ENCODE results near the gene SPATA33.
"Not testable (repeated sequence)": the region's sequence is repeated elsewhere in the genome, so short reads cannot be mapped to it uniquely, and the experiment has no call there.

SPATA33 gene

GRCh38 chr16:89670496-89671431, 13.1 kb downstream of the SPATA33 start:
- Histone ChIP-seq H3K4me2 (ENCODE audit: low read length, poor library complexity, severe bottlenecking) (no peak overlapping the region), H2AK5ac (ENCODE audit: low read length, severe bottlenecking) (no peak overlapping the region), H3K36me3 (ENCODE audit: control insufficient read depth in 1 of 2, insufficient read depth in 2 of 2, low read depth in 1 of 2, low read length in 2 of 2) (peaks cover 0 to 18% of the 10 kb centered on the region in 2 experiments), H4K91ac (ENCODE audit: low read length) (no peak overlapping the region), H3K9ac (ENCODE audit: low read length) (no peak overlapping the region), H3K23ac (ENCODE audit: low read length in 2 of 2) (no peak overlapping the region), H4K8ac (ENCODE audit: low read length) (peak overlapping the region; percentile 5), H2BK15ac (ENCODE audit: low read depth, poor library complexity, severe bottlenecking) (no peak overlapping the region), H2BK120ac (ENCODE audit: low read depth, low read length) (no peak overlapping the region), H3K4ac (ENCODE audit: low read depth in 1 of 2, low read length in 2 of 2) (no peak overlapping the region), H3K27ac (ENCODE audit: low read length, poor library complexity, severe bottlenecking) (no peak overlapping the region), H3K4me1 (ENCODE audit: control insufficient read depth, insufficient read depth, low read depth, low read length) (peaks cover 11% of the 10 kb centered on the region), H2AFZ (ENCODE audit: low read depth, low read length) (no peak overlapping the region), H3K27me3 (ENCODE audit: control insufficient read depth in 1 of 2, insufficient read depth in 1 of 2, low read length in 2 of 2) (no peaks in the 10 kb centered on the region), H3K18ac (ENCODE audit: low read depth in 1 of 2, low read length in 2 of 2) (no peak overlapping the region), H2BK12ac (ENCODE audit: low read length in 2 of 2) (no peak overlapping the region), H3K4me3 (ENCODE audit: insufficient read depth in 1 of 2, low read depth in 1 of 2, low read length in 2 of 2) (no peak overlapping the region), H3K79me1 (replicated peaks; ENCODE audit: low read length, poor library complexity, severe bottlenecking) (peaks cover 3% of the 10 kb centered on the region), H3K9me3 (ENCODE audit: control insufficient read depth, low read length) (no peaks in the 10 kb centered on the region), H3K14ac (ENCODE audit: low read length in 2 of 2) (peak overlapping the region in 1 of 2 experiments; percentile 36), H2BK5ac (ENCODE audit: low read depth, low read length, poor library complexity, severe bottlenecking) (no peak overlapping the region)
- DNase-seq, result peak; percentile 58
- WGBS, result 89% methylated on average over 7 of the region's 10 CpGs

- 100% methylated on average over 3 of the region's 4 CpGs for WGBS
Measured at GRCh38 chr16:89671565-89671964, 13.9 kb downstream of the SPATA33 start.

DNA sequence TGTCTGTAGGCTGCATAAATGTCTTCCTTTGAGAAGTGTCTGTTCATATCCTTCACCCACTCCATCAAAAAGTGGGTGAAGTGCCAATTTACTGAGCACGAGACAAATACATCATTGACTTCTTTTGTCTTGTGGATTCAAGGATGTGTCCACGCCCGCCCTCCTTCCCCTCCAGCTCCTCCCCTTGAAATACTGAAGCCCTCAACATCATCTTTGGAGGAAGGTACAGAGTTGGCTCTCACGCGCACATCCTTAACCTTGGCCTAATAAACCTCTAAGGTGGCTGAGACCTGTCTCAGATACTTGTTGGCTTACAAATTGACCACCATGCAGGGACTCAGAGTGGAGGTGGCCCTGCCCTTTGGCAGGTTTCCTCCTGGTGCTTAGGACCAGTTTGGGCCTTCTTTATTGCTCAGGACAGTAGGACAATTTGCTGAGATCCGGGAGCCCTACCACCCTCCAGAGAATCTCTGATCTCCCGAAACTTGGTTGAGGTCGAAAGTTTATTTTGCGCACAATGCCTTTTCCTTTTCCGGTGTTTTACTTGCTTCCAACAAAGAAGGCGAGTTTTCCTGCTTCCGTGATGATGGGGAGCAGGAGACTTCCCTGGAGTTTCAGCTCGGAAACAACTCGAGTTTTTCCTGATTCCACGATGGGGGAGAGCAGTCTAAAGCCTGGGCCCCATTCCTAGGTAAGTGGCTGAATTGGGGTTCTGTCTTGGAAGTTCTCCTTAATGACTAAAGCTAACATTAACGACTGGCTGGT, 14.7 kb downstream of the SPATA33 start:
- Histone ChIP-seq H4K8ac (ENCODE audit: low read length) (no peak overlapping the region), H3K9me3 (ENCODE audit: control insufficient read depth, low read length) (no peaks in the 10 kb centered on the region), H2AK5ac (ENCODE audit: low read length, severe bottlenecking) (no peak overlapping the region), H2BK12ac (ENCODE audit: low read length in 2 of 2) (no peak overlapping the region), H3K23ac (ENCODE audit: low read length in 2 of 2) (no peak overlapping the region), H3K4me3 (ENCODE audit: insufficient read depth in 1 of 2, low read depth in 1 of 2, low read length in 2 of 2) (no peak overlapping the region), H2BK120ac (ENCODE audit: low read depth, low read length) (no peak overlapping the region), H2AFZ (ENCODE audit: low read depth, low read length) (no peak overlapping the region), H4K91ac (ENCODE audit: low read length) (no peak overlapping the region), H3K27me3 (ENCODE audit: control insufficient read depth in 1 of 2, insufficient read depth in 1 of 2, low read length in 2 of 2) (no peaks in the 10 kb centered on the region), H3K79me1 (replicated peaks; ENCODE audit: low read length, poor library complexity, severe bottlenecking) (peaks cover 2% of the 10 kb centered on the region), H2BK15ac (ENCODE audit: low read depth, poor library complexity, severe bottlenecking) (no peak overlapping the region), H3K4me2 (ENCODE audit: low read length, poor library complexity, severe bottlenecking) (no peak overlapping the region), H3K9ac (ENCODE audit: low read length) (no peak overlapping the region), H3K27ac (ENCODE audit: low read length, poor library complexity, severe bottlenecking) (no peak overlapping the region), H3K18ac (ENCODE audit: low read depth in 1 of 2, low read length in 2 of 2) (no peak overlapping the region), H3K14ac (ENCODE audit: low read length in 2 of 2) (no peak overlapping the region), H3K4me1 (ENCODE audit: control insufficient read depth, insufficient read depth, low read depth, low read length) (peaks cover 11% of the 10 kb centered on the region), H3K36me3 (ENCODE audit: control insufficient read depth in 1 of 2, insufficient read depth in 2 of 2, low read depth in 1 of 2, low read length in 2 of 2) (peaks cover 0 to 18% of the 10 kb centered on the region in 2 experiments), H2BK5ac (ENCODE audit: low read depth, low read length, poor library complexity, severe bottlenecking) (no peak overlapping the region), H3K4ac (ENCODE audit: low read depth in 1 of 2, low read length in 2 of 2) (no peak overlapping the region)
- 93% methylated on average over 16 of the region's 16 CpGs for WGBS
- DNase-seq, result no peak

More at GRCh38 chr16:89671565-89671964, 13.9 kb downstream of the SPATA33 start:
- H3K23ac ChIP-seq (ENCODE audit: low read length in 2 of 2); H3K9ac ChIP-seq (ENCODE audit: low read length); H3K27me3 ChIP-seq (ENCODE audit: control insufficient read depth in 1 of 2, insufficient read depth in 1 of 2, low read length in 2 of 2); H2AK5ac ChIP-seq (ENCODE audit: low read length, severe bottlenecking); H2BK12ac ChIP-seq (ENCODE audit: low read length in 2 of 2); H3K18ac ChIP-seq (ENCODE audit: low read depth in 1 of 2, low read length in 2 of 2); H2BK15ac ChIP-seq (ENCODE audit: low read depth, poor library complexity, severe bottlenecking); H3K9me3 ChIP-seq (ENCODE audit: control insufficient read depth, low read length); DNase-seq; H3K4me3 ChIP-seq (ENCODE audit: insufficient read depth in 1 of 2, low read depth in 1 of 2, low read length in 2 of 2); H2BK5ac ChIP-seq (ENCODE audit: low read depth, low read length, poor library complexity, severe bottlenecking); H3K4ac ChIP-seq (ENCODE audit: low read depth in 1 of 2, low read length in 2 of 2); H2AFZ ChIP-seq (ENCODE audit: low read depth, low read length); H3K79me1 ChIP-seq (replicated peaks; ENCODE audit: low read length, poor library complexity, severe bottlenecking); H4K91ac ChIP-seq (ENCODE audit: low read length); H4K8ac ChIP-seq (ENCODE audit: low read length); H2BK120ac ChIP-seq (ENCODE audit: low read depth, low read length); H3K4me2 ChIP-seq (ENCODE audit: low read length, poor library complexity, severe bottlenecking); H3K27ac ChIP-seq (ENCODE audit: low read length, poor library complexity, severe bottlenecking); H3K14ac ChIP-seq (ENCODE audit: low read length in 2 of 2): not testable (repeated sequence)
- peaks cover 0 to 18% of the 10 kb centered on the region in 2 experiments for H3K36me3 ChIP-seq (ENCODE audit: control insufficient read depth in 1 of 2, insufficient read depth in 2 of 2, low read depth in 1 of 2, low read length in 2 of 2)
- H3K4me1 ChIP-seq (ENCODE audit: control insufficient read depth, insufficient read depth, low read depth, low read length), result peaks cover 11% of the 10 kb centered on the region

DNA sequence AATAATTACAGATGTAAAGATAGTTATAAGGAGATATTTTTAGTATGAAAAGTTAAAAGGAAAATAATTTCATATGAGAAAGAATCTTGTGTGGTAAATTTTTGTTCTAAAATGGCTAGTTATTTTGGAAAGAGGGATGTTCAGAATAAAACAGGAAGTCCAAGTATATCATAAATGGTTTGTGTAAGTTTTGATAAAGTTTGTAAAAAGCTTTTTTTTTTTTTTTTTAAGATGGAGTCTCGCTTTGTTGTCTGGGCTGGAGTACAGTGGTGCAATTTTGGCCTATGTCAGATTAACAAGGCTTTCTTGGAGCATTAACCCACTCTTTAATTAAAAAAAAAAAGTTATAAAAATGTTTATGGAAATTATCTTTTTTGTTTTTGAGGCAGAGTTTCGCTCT, 20.6 kb downstream of the SPATA33 start:
- no peaks in the 10 kb centered on the region for H3K27me3 ChIP-seq (ENCODE audit: control insufficient read depth in 1 of 2, insufficient read depth in 1 of 2, low read length in 2 of 2)
- H2BK15ac ChIP-seq (ENCODE audit: low read depth, poor library complexity, severe bottlenecking), result no peak overlapping the region
- 95% methylated on average over 1 of the region's 2 CpGs for WGBS
- H3K4me2 ChIP-seq (ENCODE audit: low read length, poor library complexity, severe bottlenecking), result no peak overlapping the region
- no peak overlapping the region for H3K14ac ChIP-seq (ENCODE audit: low read length in 2 of 2)
- H2AK5ac ChIP-seq (ENCODE audit: low read length, severe bottlenecking), result no peak overlapping the region
- H3K36me3 ChIP-seq (ENCODE audit: control insufficient read depth in 1 of 2, insufficient read depth in 2 of 2, low read depth in 1 of 2, low read length in 2 of 2), result peaks cover 4 to 16% of the 10 kb centered on the region in 2 experiments
- no peak overlapping the region for H2BK5ac ChIP-seq (ENCODE audit: low read depth, low read length, poor library complexity, severe bottlenecking)
- no peak overlapping the region for H3K27ac ChIP-seq (ENCODE audit: low read length, poor library complexity, severe bottlenecking)
- DNase-seq, result no peak
- H3K18ac ChIP-seq (ENCODE audit: low read depth in 1 of 2, low read length in 2 of 2), result no peak overlapping the region
- no peak overlapping the region for H2BK12ac ChIP-seq (ENCODE audit: low read length in 2 of 2)
- H2AFZ ChIP-seq (ENCODE audit: low read depth, low read length), result no peak overlapping the region
- no peak overlapping the region for H3K23ac ChIP-seq (ENCODE audit: low read length in 2 of 2)
- peaks cover 7% of the 10 kb centered on the region for H3K9me3 ChIP-seq (ENCODE audit: control insufficient read depth, low read length)
- no peak overlapping the region for H3K9ac ChIP-seq (ENCODE audit: low read length)
- no peak overlapping the region for H4K8ac ChIP-seq (ENCODE audit: low read length)
- no peaks in the 10 kb centered on the region for H3K4me1 ChIP-seq (ENCODE audit: control insufficient read depth, insufficient read depth, low read depth, low read length)
- no peak overlapping the region for H3K4ac ChIP-seq (ENCODE audit: low read depth in 1 of 2, low read length in 2 of 2)
- no peak overlapping the region for H4K91ac ChIP-seq (ENCODE audit: low read length)
- no peak overlapping the region for H3K4me3 ChIP-seq (ENCODE audit: insufficient read depth in 1 of 2, low read depth in 1 of 2, low read length in 2 of 2)
- no peak overlapping the region for H2BK120ac ChIP-seq (ENCODE audit: low read depth, low read length)
- H3K79me1 ChIP-seq (replicated peaks; ENCODE audit: low read length, poor library complexity, severe bottlenecking), result peaks cover 2% of the 10 kb centered on the region

Data from mesenchymal stem cell (in vitro differentiated cells and primary cell).